Fibroblast of lung (primary cell): ENCODE results near the gene MICAL2. TPM values are rescaled to one million over a fixed set of nuclear protein-coding genes. Genes with fewer than 3 reads are reported as not detected.

Experiments
- DNase-seq, 2 donors: peaks; one replicate each; pipeline versions ENCODE4 v3.0.0 to v3.0.0-alpha.2; 2010; ENCODE audit warnings: low read depth in 2 of 2
- H2AFZ ChIP-seq: 2 replicates; pipeline ENCODE4 v1.5.1; 2012; ENCODE audit warnings: low read length, control low read depth, inconsistent platforms
- H3K27ac ChIP-seq: 2 replicates; pipeline ENCODE4 v1.5.1; 2011; ENCODE audit warnings: low read length, control low read depth; ENCODE audit not compliant: insufficient read depth
- H3K27me3 ChIP-seq: 2 replicates; pipeline ENCODE4 v1.5.1; 2011; ENCODE audit warnings: mild to moderate bottlenecking, low read length; ENCODE audit not compliant: control insufficient read depth, insufficient read depth
- H3K36me3 ChIP-seq: 2 replicates; pipeline ENCODE4 v1.5.1; 2011; ENCODE audit warnings: low read length; ENCODE audit not compliant: control insufficient read depth, insufficient read depth
- H3K4me1 ChIP-seq: 2 replicates; pipeline ENCODE4 v1.5.1; 2011; ENCODE audit warnings: low read length; ENCODE audit not compliant: control insufficient read depth, insufficient read depth; ENCODE audit errors: extremely low read depth
- H3K4me2 ChIP-seq: 2 replicates; pipeline ENCODE4 v1.5.1; 2011; ENCODE audit warnings: low read length, control low read depth; ENCODE audit not compliant: insufficient read depth; ENCODE audit errors: extremely low read depth
- H3K4me3 ChIP-seq, 4 experiments: fragments of 200-600 bp in 1 of 4; sonication (generic) in 1 of 4; replicated peaks in 1 of 4; 2 replicates each; pipeline ENCODE4 v1.5.1; 2011 to 2016; ENCODE audit warnings: low read length in 4 of 4, low read depth in 3 of 4, mild to moderate bottlenecking in 3 of 4, control low read depth in 2 of 4, inconsistent platforms in 1 of 4, mixed read lengths in 1 of 4; ENCODE audit not compliant: insufficient read depth in 1 of 4; ENCODE audit errors: control extremely low read depth in 1 of 4
- H3K79me2 ChIP-seq: 2 replicates; pipeline ENCODE4 v1.5.1; 2012; ENCODE audit warnings: mild to moderate bottlenecking, low read length, inconsistent platforms; ENCODE audit not compliant: control insufficient read depth, insufficient read depth
- H3K9ac ChIP-seq: 2 replicates; pipeline ENCODE4 v1.5.1; 2011; ENCODE audit warnings: mild to moderate bottlenecking, low read length, control low read depth; ENCODE audit not compliant: insufficient read depth
- H3K9me3 ChIP-seq: 2 replicates; pipeline ENCODE4 v1.5.1; 2012; ENCODE audit warnings: low read depth, low read length; ENCODE audit not compliant: control insufficient read depth, insufficient read depth
- H4K20me1 ChIP-seq: 2 replicates; pipeline ENCODE4 v1.5.1; 2011; ENCODE audit warnings: low read length; ENCODE audit not compliant: control insufficient read depth, insufficient read depth; ENCODE audit errors: extremely low read depth
- EZH2 ChIP-seq: IDR thresholded peaks from 2 replicates; pipeline ENCODE4 v1.5.1; 2012; ENCODE audit warnings: low read length, control low read depth, mild to moderate bottlenecking; ENCODE audit errors: missing control alignments
- polyA plus RNA-seq, 2 donors: library from polyadenylated mRNA; depleted of rRNA in 1 of 2; stranded (reverse) in 1 of 2; unstranded in 1 of 2; fragments of >200 nt; gene quantifications; 2 replicates each; pipeline ENCODE4 v1.2.1, GENCODE V29; 2011 to 2012; ENCODE audit warnings: missing spikeins in 1 of 2
- total RNA-seq: library from RNA; depleted of rRNA; stranded (reverse); fragments of >200 nt; gene quantifications from 2 replicates; pipeline ENCODE4 v1.2.1, GENCODE V29; 2014
- TF ChIP-seq, protein P1 (sequence below), 2 donors: IDR thresholded peaks in 1 of 2; conservative IDR thresholded peaks in 1 of 2; 1 replicate in 1 of 2; 2 replicates in 1 of 2; pipeline ENCODE4 v1.5.1; 2011 to 2012; ENCODE audit warnings: low read length in 2 of 2, control low read depth in 1 of 2, inconsistent platforms in 1 of 2, low read depth in 1 of 2, mild to moderate bottlenecking in 1 of 2

The MICAL2 gene
- total and polyA plus RNA-seq, 2 donors (not counting 1 experiment from before 2014, with no cell fraction given) = 78.5 to 275 TPM

DNA sequence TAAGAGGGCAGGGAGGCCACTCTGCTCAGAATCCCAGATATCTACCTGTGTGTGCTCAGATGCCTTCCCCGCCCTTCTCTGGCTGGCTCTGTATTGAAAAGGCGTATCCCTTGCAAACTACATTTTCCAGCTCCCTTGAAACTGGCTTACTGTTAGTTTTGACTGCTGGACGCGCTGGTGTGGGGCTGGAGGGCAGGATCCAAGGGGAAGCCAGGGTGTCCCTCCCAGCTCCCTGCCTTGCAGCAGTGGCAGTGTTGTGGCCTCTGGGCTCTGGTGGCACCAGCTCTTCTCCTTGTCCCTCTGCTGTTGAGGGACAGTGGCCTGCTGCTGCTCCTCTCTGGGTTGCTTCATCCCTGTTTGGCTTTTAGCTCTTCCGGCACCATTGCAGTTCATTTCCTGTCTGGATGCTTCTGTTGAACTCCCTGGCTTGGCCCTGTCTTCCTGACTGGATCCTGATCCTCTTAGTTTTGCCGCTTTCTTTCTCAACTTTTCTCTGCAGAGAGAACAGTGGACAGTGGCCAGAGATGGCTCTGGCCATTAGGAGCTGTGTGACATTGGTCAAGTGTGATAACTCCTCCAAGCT, 159.9 kb downstream of the MICAL2 start:
- Histone ChIP-seq H3K4me2 (no peak overlapping the region), H3K36me3 (no peaks in the 10 kb centered on the region), H3K79me2 (no peaks in the 10 kb centered on the region), H3K4me3 (no peak overlapping the region), H2AFZ (no peak overlapping the region), H3K27me3 (no peaks in the 10 kb centered on the region), H3K4me1 (peaks cover 7% of the 10 kb centered on the region), H3K9me3 (no peaks in the 10 kb centered on the region), H3K27ac (no peak overlapping the region), H3K9ac (no peak overlapping the region), H4K20me1 (no peaks in the 10 kb centered on the region)
- TF ChIP-seq, protein P1, sequence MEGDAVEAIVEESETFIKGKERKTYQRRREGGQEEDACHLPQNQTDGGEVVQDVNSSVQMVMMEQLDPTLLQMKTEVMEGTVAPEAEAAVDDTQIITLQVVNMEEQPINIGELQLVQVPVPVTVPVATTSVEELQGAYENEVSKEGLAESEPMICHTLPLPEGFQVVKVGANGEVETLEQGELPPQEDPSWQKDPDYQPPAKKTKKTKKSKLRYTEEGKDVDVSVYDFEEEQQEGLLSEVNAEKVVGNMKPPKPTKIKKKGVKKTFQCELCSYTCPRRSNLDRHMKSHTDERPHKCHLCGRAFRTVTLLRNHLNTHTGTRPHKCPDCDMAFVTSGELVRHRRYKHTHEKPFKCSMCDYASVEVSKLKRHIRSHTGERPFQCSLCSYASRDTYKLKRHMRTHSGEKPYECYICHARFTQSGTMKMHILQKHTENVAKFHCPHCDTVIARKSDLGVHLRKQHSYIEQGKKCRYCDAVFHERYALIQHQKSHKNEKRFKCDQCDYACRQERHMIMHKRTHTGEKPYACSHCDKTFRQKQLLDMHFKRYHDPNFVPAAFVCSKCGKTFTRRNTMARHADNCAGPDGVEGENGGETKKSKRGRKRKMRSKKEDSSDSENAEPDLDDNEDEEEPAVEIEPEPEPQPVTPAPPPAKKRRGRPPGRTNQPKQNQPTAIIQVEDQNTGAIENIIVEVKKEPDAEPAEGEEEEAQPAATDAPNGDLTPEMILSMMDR (conservative IDR thresholded peaks at IDR 0.05 in 1 of 2, IDR thresholded peaks at IDR 0.05 in 1 of 2; ENCODE audit: low read depth in 1 of 2, low read length in 2 of 2) = no peak
- no peak for DNase-seq

DNA sequence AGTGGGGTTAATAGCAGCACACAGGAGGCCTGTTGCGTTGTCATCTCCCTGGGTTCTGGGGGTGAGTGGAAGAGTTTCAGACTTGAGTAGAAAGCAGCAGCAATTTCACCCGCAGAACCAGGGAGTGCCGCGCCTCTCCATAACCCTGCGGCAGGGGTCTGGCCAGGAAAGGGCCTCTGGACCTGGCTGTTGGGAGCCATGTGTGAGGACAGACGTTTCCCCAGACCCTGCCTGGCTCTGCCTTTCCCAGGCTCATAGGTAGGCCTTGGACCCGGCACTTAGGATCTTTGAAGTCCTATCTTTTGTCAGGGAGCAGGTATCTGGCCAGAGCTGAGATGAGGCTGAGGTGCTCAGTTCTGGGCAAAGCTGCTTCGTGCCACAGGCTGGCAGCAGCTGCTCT, 160.4 kb downstream of the MICAL2 start:
- H3K27ac ChIP-seq = no peak overlapping the region
- H2AFZ ChIP-seq = no peak overlapping the region
- H3K9me3 ChIP-seq = no peaks in the 10 kb centered on the region
- no peaks in the 10 kb centered on the region for H3K27me3 ChIP-seq
- no peaks in the 10 kb centered on the region for H4K20me1 ChIP-seq
- DNase-seq = no peak
- no peaks in the 10 kb centered on the region for H3K36me3 ChIP-seq
- H3K4me3 ChIP-seq = no peak overlapping the region
- no peak overlapping the region for H3K4me2 ChIP-seq
- no peak overlapping the region for H3K9ac ChIP-seq
- peaks cover 7% of the 10 kb centered on the region for H3K4me1 ChIP-seq
- no peaks in the 10 kb centered on the region for H3K79me2 ChIP-seq
- TF ChIP-seq, protein P1 (conservative IDR thresholded peaks at IDR 0.05 in 1 of 2, IDR thresholded peaks at IDR 0.05 in 1 of 2; ENCODE audit: low read depth in 1 of 2, low read length in 2 of 2) = no peak
- no peak for TF ChIP-seq EZH2

DNA sequence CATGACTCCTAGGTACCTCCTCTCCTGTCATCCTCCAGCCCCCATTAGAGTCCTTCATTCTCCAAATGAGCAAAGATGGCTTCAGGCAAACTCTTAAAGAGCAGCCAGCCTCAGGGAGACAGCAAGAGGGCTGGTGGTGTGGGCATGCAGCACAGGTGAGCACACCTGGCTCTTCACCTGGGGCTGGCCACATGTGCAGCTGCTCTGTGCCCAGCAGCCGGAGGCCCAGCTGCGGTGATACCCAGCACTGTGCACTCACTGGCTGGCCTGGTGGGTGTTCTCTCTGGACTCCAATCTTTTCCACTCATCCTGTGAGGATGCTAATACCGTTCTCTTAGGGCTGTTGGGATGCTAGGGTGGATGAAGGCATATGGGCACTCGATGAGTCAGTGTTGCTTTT, 160.9 kb downstream of the MICAL2 start:
- peaks cover 7% of the 10 kb centered on the region for H3K4me1 ChIP-seq
- H3K4me2 ChIP-seq = no peak overlapping the region
- H3K9me3 ChIP-seq = no peaks in the 10 kb centered on the region
- DNase-seq = no peak
- no peaks in the 10 kb centered on the region for H3K79me2 ChIP-seq
- no peak overlapping the region for H2AFZ ChIP-seq
- H3K9ac ChIP-seq = no peak overlapping the region
- no peak overlapping the region for H3K27ac ChIP-seq
- no peaks in the 10 kb centered on the region for H4K20me1 ChIP-seq
- no peak overlapping the region for H3K4me3 ChIP-seq
- H3K36me3 ChIP-seq = no peaks in the 10 kb centered on the region
- no peaks in the 10 kb centered on the region for H3K27me3 ChIP-seq
- TF ChIP-seq EZH2 = no peak
- TF ChIP-seq, protein P1 (conservative IDR thresholded peaks at IDR 0.05 in 1 of 2, IDR thresholded peaks at IDR 0.05 in 1 of 2; ENCODE audit: low read depth in 1 of 2, low read length in 2 of 2) = no peak
